Measurements from ENCODE around the gene SLC25A43.
"Not testable (repeated sequence)": the region's sequence is repeated elsewhere in the genome, so short reads cannot be mapped to it uniquely, and the experiment has no call there.

DNA sequence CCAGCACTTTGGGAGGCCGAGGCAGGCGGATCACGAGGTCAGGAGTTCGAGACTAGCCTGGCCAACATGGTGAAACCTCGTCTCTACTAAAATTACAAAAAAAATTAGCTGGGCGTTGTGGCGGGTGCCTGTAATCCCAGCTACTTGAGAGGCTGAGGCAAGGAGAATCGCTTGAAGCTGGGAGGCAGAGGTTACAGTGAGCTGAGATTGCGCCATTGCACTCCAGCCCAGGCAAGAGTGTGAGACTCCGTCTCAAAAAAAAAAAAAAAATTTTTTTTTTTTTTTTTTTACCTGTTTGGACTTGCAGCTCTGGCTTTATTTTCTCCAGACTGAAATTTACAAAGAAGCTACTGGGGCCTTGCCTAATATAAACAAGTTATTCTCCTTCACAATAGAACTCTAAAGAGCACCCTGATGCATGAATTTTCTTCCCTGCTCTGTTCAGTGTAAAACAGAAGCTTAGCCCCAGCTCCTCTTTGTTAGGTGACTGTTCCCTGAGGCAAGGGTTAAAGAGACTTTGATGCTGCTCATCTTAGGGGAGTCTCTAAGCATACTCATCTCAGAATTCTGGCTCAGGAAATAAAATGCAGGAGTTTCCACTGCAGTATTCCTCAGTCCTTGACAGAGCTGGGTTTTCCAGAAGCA lies 94.8 kb downstream of the SLC25A43 start:
- TF ChIP-seq YY1 (IDR thresholded peaks at IDR 0.05; ENCODE audit: low read depth); RAD21 (IDR thresholded peaks at IDR 0.05; ENCODE audit: low read length); EZH2phosphoT487 (IDR thresholded peaks at IDR 0.05; ENCODE audit: borderline replicate concordance, low read depth); NFIC (IDR thresholded peaks at IDR 0.05; ENCODE audit: borderline replicate concordance); TEAD4 (IDR thresholded peaks at IDR 0.05; ENCODE audit: borderline replicate concordance, insufficient read depth); GABPA (IDR thresholded peaks at IDR 0.05; ENCODE audit: low read depth); FOSL2 (IDR thresholded peaks at IDR 0.05; ENCODE audit: borderline replicate concordance, low read depth); EP300 (IDR thresholded peaks at IDR 0.05; ENCODE audit: borderline replicate concordance in 1 of 2, low read depth in 1 of 2, low read length in 1 of 2); RCOR1 (IDR thresholded peaks at IDR 0.05; ENCODE audit: low read length); POLR2AphosphoS5 (IDR thresholded peaks at IDR 0.05; ENCODE audit: low read depth, low read length); FOXM1 (IDR thresholded peaks at IDR 0.05; ENCODE audit: low read depth): not testable (repeated sequence)
- TF ChIP-seq, protein P1, sequence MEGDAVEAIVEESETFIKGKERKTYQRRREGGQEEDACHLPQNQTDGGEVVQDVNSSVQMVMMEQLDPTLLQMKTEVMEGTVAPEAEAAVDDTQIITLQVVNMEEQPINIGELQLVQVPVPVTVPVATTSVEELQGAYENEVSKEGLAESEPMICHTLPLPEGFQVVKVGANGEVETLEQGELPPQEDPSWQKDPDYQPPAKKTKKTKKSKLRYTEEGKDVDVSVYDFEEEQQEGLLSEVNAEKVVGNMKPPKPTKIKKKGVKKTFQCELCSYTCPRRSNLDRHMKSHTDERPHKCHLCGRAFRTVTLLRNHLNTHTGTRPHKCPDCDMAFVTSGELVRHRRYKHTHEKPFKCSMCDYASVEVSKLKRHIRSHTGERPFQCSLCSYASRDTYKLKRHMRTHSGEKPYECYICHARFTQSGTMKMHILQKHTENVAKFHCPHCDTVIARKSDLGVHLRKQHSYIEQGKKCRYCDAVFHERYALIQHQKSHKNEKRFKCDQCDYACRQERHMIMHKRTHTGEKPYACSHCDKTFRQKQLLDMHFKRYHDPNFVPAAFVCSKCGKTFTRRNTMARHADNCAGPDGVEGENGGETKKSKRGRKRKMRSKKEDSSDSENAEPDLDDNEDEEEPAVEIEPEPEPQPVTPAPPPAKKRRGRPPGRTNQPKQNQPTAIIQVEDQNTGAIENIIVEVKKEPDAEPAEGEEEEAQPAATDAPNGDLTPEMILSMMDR (IDR thresholded peaks at IDR 0.05), result not testable (repeated sequence)
- TF ChIP-seq, protein P2, sequence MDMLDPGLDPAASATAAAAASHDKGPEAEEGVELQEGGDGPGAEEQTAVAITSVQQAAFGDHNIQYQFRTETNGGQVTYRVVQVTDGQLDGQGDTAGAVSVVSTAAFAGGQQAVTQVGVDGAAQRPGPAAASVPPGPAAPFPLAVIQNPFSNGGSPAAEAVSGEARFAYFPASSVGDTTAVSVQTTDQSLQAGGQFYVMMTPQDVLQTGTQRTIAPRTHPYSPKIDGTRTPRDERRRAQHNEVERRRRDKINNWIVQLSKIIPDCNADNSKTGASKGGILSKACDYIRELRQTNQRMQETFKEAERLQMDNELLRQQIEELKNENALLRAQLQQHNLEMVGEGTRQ (IDR thresholded peaks at IDR 0.05; ENCODE audit: borderline replicate concordance, low read depth, low read length), result not testable (repeated sequence)
- TF ChIP-seq, protein P3, sequence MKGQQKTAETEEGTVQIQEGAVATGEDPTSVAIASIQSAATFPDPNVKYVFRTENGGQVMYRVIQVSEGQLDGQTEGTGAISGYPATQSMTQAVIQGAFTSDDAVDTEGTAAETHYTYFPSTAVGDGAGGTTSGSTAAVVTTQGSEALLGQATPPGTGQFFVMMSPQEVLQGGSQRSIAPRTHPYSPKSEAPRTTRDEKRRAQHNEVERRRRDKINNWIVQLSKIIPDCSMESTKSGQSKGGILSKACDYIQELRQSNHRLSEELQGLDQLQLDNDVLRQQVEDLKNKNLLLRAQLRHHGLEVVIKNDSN (IDR thresholded peaks at IDR 0.05; ENCODE audit: borderline replicate concordance, low read depth), result not testable (repeated sequence)
